Breast epithelium (tissue), 4 donors: ENCODE results near the gene GCG. TPM values are rescaled to one million over a fixed set of nuclear protein-coding genes. Genes with fewer than 3 reads are reported as not detected.

Source experiments
- DNase-seq, 2 donors: peaks; one replicate each; pipeline ENCODE4 v3.0.0-alpha.2; 2019; ENCODE audit warnings: low spot score in 2 of 2
- H3K27ac ChIP-seq, 2 donors: fragments of 200-600 bp; sonication (generic) in 1 of 2; one replicate each; pipeline ENCODE4 v1.5.1; 2016 to 2019; ENCODE audit warnings: mild to moderate bottlenecking in 1 of 2
- H3K27me3 ChIP-seq, 2 donors: fragments of 200-600 bp; sonication (generic) in 1 of 2; one replicate each; pipeline versions ENCODE4 v1.5.1 to v1.6.0; 2017 to 2019; ENCODE audit warnings: control low read depth in 1 of 2, mild to moderate bottlenecking in 1 of 2
- H3K36me3 ChIP-seq: fragments of 200-600 bp; one replicate; pipeline ENCODE4 v1.5.1; 2019
- H3K4me1 ChIP-seq, 2 donors: fragments of 200-600 bp; sonication (generic); one replicate each; pipeline ENCODE4 v1.5.1; 2016 to 2019; ENCODE audit warnings: control low read depth in 1 of 2
- H3K4me3 ChIP-seq, 3 donors: fragments of 200-600 bp; sonication (generic); 1 replicate in 2 of 3; 2 replicates in 1 of 3; pipeline ENCODE4 v1.5.1; 2016 to 2019; ENCODE audit warnings: mild to moderate bottlenecking in 3 of 3, moderate library complexity in 2 of 3
- H3K9me3 ChIP-seq, 2 donors: fragments of 200-600 bp; sonication (generic) in 1 of 2; one replicate each; pipeline ENCODE4 v1.5.1; 2016 to 2019; ENCODE audit warnings: control low read depth in 1 of 2
- CTCF ChIP-seq, 3 donors: fragments of 450-650 bp; IDR thresholded peaks; one replicate each; pipeline ENCODE4 v1.5.1; 2016 to 2017; ENCODE audit warnings: antibody characterized with exemption in 3 of 3, mild to moderate bottlenecking in 3 of 3, moderate library complexity in 3 of 3
- POLR2A ChIP-seq: fragments of 450-650 bp; IDR thresholded peaks from one replicate; pipeline ENCODE4 v1.6.1; 2016; ENCODE audit warnings: antibody characterized with exemption, mild to moderate bottlenecking, moderate library complexity
- POLR2AphosphoS5 ChIP-seq, 3 donors: sonication (generic); formaldehyde crosslinking; IDR thresholded peaks; one replicate each; pipeline ENCODE4 v1.6.1; 2017; ENCODE audit warnings: antibody characterized with exemption in 3 of 3
- intact Hi-C: fragments of 100-400 bp; cut with DNase I; formaldehyde crosslinking; loops from one replicate; pipeline ENCODE4 v1.15.1; 2023; ENCODE audit warnings: low total_unique reads
- total RNA-seq, 3 donors: library from RNA; depleted of rRNA; stranded (reverse); fragments of >200 nt; gene quantifications; one replicate each; pipeline ENCODE4 v1.1.0, GENCODE V29; 2016

GCG gene
- total RNA-seq, 3 donors from 2014 or later, result not detected

- no peaks in the 10 kb centered on the region for H3K27me3 ChIP-seq
- no peak for DNase-seq
- H3K4me1 ChIP-seq, result no peaks in the 10 kb centered on the region
- no peak for TF ChIP-seq POLR2AphosphoS5 (IDR thresholded peaks at IDR 0.05)
- no peak for TF ChIP-seq CTCF (IDR thresholded peaks at IDR 0.05)
- TF ChIP-seq POLR2A, result no peak
- H3K9me3 ChIP-seq, result no peaks in the 10 kb centered on the region
- intact Hi-C loops, result no loop called here
- H3K4me3 ChIP-seq, result no peak overlapping the region
- H3K27ac ChIP-seq, result no peak overlapping the region
- H3K36me3 ChIP-seq, result no peaks in the 10 kb centered on the region
Observed at GRCh38 chr2:162138310-162138709, 13.7 kb downstream of the GCG start.

- DNase-seq, result no peak
- Histone ChIP-seq H3K36me3 (no peaks in the 10 kb centered on the region), H3K27me3 (no peaks in the 10 kb centered on the region), H3K9me3 (no peaks in the 10 kb centered on the region), H3K27ac (no peak overlapping the region), H3K4me3 (no peak overlapping the region), H3K4me1 (no peaks in the 10 kb centered on the region)
- intact Hi-C loops, result no loop called here
- no peak for TF ChIP-seq POLR2AphosphoS5 (IDR thresholded peaks at IDR 0.05)
- no peak for TF ChIP-seq POLR2A
- TF ChIP-seq CTCF (IDR thresholded peaks at IDR 0.05), result no peak
Observed at GRCh38 chr2:162127422-162127821, 24.6 kb downstream of the GCG start.

- Histone ChIP-seq H3K4me1 (no peaks in the 10 kb centered on the region), H3K9me3 (no peaks in the 10 kb centered on the region), H3K27me3 (no peaks in the 10 kb centered on the region), H3K4me3 (no peak overlapping the region), H3K36me3 (no peaks in the 10 kb centered on the region), H3K27ac (no peak overlapping the region)
- intact Hi-C loops, result no loop called here
- TF ChIP-seq CTCF (IDR thresholded peaks at IDR 0.05), result no peak
- no peak for TF ChIP-seq POLR2AphosphoS5 (IDR thresholded peaks at IDR 0.05)
- no peak for TF ChIP-seq POLR2A
- no peak for DNase-seq
Observed at GRCh38 chr2:162126527-162126926, 25.5 kb downstream of the GCG start.

GRCh38 chr2:162126111-162126519 lies 25.9 kb downstream of the GCG start:
- no peak overlapping the region for H3K27ac ChIP-seq
- no peak for DNase-seq
- no peaks in the 10 kb centered on the region for H3K27me3 ChIP-seq
- intact Hi-C loops, result no loop called here
- no peaks in the 10 kb centered on the region for H3K9me3 ChIP-seq
- TF ChIP-seq CTCF (IDR thresholded peaks at IDR 0.05) (no peak), POLR2A (no peak), POLR2AphosphoS5 (IDR thresholded peaks at IDR 0.05) (no peak)
- H3K4me3 ChIP-seq, result no peak overlapping the region
- H3K4me1 ChIP-seq, result no peaks in the 10 kb centered on the region
- no peaks in the 10 kb centered on the region for H3K36me3 ChIP-seq

- no peaks in the 10 kb centered on the region for H3K36me3 ChIP-seq
- peak overlapping the region in 1 of 2 donors; percentile 14 for H3K27ac ChIP-seq
- no peak for TF ChIP-seq CTCF (IDR thresholded peaks at IDR 0.05)
- no peak for TF ChIP-seq POLR2AphosphoS5 (IDR thresholded peaks at IDR 0.05)
- no peak for TF ChIP-seq POLR2A
- H3K9me3 ChIP-seq, result no peaks in the 10 kb centered on the region
- no peaks in the 10 kb centered on the region for H3K4me1 ChIP-seq
- no peak overlapping the region for H3K4me3 ChIP-seq
- no peaks in the 10 kb centered on the region for H3K27me3 ChIP-seq
- DNase-seq, result no peak
- intact Hi-C loops, result no loop called here
Observed at GRCh38 chr2:162125138-162125537, 26.9 kb downstream of the GCG start.
